Ectodermal cell (in vitro differentiated cells): Measurements from ENCODE around the gene AGBL1.

Source experiments
- H3K27ac ChIP-seq: 2 replicates; pipeline ENCODE4 v1.7.0; 2013; ENCODE audit warnings: mild to moderate bottlenecking, low read depth, low read length; ENCODE audit not compliant: insufficient read depth, poor library complexity, severe bottlenecking
- H3K27me3 ChIP-seq: 2 replicates; pipeline ENCODE4 v1.7.0; 2013; ENCODE audit warnings: mild to moderate bottlenecking, low read length; ENCODE audit not compliant: insufficient read depth, control insufficient read depth, poor library complexity, severe bottlenecking
- H3K36me3 ChIP-seq: one replicate; pipeline ENCODE4 v1.7.0; 2013; ENCODE audit warnings: low read length; ENCODE audit not compliant: control insufficient read depth, insufficient read depth
- H3K4me1 ChIP-seq: one replicate; pipeline ENCODE4 v1.7.0; 2013; ENCODE audit warnings: low read length; ENCODE audit not compliant: control insufficient read depth, insufficient read depth
- H3K4me3 ChIP-seq: 2 replicates; pipeline ENCODE4 v1.7.0; 2013; ENCODE audit warnings: low read depth, low read length, control low read depth; ENCODE audit not compliant: insufficient read depth
- H3K9me3 ChIP-seq: 2 replicates; pipeline ENCODE4 v1.7.0; 2013; ENCODE audit warnings: mild to moderate bottlenecking, low read length, moderate library complexity; ENCODE audit not compliant: control insufficient read depth
- whole genome bisulfite sequencing, 2 experiments: methylation state at CpG; one replicate each; pipeline ENCODE4 v1.1.7; 2013; ENCODE audit warnings: missing lambda C conversion rate in 2 of 2; 5-methylcytosine and 5-hydroxymethylcytosine counted together

Gene AGBL1

GRCh38 chr15:86879250-86880229 lies 799.9 kb downstream of the AGBL1 start:
- Histone ChIP-seq H3K27ac (no peak overlapping the region), H3K36me3 (no peaks in the 10 kb centered on the region), H3K4me1 (no peaks in the 10 kb centered on the region), H3K27me3 (no peaks in the 10 kb centered on the region), H3K9me3 (no peaks in the 10 kb centered on the region), H3K4me3 (no peak overlapping the region)
- WGBS, 2 experiments = 81 to 85% methylated on average over 10 of the region's 10 CpGs

GRCh38 chr15:86885616-86886015 lies 805.9 kb downstream of the AGBL1 start:
- Histone ChIP-seq H3K4me3 (no peak overlapping the region), H3K9me3 (no peaks in the 10 kb centered on the region), H3K27ac (no peak overlapping the region), H3K36me3 (no peaks in the 10 kb centered on the region), H3K4me1 (no peaks in the 10 kb centered on the region), H3K27me3 (no peaks in the 10 kb centered on the region)
- 90 to 91% methylated on average over 1 of the region's 1 CpG for WGBS, 2 experiments

DNA sequence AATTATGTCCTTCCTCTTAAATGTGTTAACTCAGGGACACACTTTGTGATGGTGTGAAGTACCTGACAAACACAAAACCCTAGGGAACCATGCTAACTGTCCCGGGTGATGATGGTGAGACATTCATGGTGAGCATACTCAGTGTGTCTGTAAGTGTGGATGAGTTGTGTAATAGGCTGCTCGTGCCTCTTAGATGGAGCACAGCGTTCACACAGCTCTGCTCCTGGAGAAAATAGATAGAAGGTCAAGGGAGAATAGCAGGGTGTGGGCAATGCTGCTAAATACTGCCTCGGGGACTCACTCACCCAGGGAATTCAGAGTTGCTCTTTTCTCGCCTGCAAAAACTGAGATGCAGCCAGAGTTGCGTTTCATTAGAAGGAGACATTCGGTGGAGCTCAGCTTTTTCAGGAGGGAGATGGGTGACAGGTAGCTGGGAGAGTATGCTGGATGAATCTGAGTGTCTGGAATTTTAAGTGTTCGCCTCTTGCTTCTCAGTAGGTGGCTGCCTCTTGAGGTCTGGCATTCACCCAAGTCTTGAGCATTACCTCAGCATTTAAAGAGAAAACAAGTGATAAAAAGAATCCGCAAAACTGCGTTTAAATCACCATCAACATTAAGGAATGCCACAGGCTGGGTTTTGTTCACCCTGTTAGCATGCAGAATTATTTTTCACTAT lies 813.2 kb downstream of the AGBL1 start:
- Histone ChIP-seq H3K4me1 (peaks cover 3% of the 10 kb centered on the region), H3K4me3 (no peak overlapping the region), H3K36me3 (no peaks in the 10 kb centered on the region), H3K9me3 (no peaks in the 10 kb centered on the region), H3K27me3 (no peaks in the 10 kb centered on the region), H3K27ac (no peak overlapping the region)
- WGBS, 2 experiments = 59 to 62% methylated on average over 10 of the region's 10 CpGs

DNA sequence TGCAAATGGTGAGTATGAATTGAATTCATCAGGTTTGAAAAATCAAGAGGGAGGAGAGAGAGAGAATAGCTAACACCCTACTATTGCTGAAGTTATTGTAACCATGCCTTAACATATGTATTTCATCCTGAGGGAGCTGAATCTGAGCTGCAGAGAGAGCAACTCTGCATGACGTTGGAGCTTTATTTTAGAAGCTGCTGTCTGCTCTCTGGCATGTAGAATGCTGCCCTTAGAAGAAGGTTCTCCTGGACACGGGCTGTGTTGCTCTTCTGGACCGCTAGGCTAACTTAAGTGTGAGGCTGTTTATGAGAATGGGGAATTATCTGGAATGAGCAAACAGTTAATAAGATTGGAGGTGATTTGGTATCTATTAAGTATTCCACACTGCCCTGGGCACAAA lies 814.6 kb downstream of the AGBL1 start:
- Histone ChIP-seq H3K27ac (no peak overlapping the region), H3K9me3 (no peaks in the 10 kb centered on the region), H3K36me3 (no peaks in the 10 kb centered on the region), H3K27me3 (no peaks in the 10 kb centered on the region), H3K4me1 (peaks cover 3% of the 10 kb centered on the region), H3K4me3 (no peak overlapping the region)
- 71 to 82% methylated on average over 3 of the region's 3 CpGs for WGBS, 2 experiments

DNA sequence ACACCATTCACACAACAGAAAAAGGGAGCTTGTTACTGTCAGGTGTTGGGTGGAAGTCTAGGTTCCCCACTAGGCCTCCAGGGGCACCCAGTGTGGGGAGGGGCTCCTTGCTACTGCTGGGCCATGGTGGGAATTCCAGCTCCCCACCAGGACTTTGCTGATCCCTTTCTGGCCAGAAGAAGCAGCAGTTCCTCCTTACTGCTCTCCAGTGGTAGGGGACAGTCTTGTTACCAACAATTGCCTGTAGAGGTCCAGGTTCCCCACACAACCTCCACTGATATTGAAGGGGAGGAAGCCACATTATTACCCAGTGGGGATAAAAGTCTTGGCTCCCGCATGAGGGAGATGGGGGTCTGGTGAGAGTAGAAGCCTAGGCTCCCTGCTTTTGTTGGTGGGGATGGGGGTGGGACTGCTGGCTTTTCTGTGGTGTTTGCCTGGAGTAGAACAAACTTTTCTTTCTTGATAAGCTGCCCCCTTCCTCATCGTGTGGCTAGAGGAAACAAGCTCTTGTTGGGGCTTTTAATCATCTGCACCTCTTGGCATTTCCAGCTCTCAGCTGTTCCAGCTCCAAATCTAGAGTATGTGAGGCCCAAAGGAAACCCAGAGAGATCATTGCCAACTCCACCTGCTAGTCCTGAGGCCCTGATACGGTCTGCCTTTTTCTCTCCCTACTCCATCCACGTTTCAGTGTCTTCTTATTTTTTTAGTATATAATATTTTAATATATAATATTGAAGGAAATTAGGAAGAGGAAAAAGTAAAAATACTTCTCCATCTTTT lies 824.2 kb downstream of the AGBL1 start:
- no peaks in the 10 kb centered on the region for H3K9me3 ChIP-seq
- H3K4me1 ChIP-seq = no peaks in the 10 kb centered on the region
- WGBS, 2 experiments = 90 to 93% methylated on average over 2 of the region's 4 CpGs
- H3K4me3 ChIP-seq = no peak overlapping the region
- no peak overlapping the region for H3K27ac ChIP-seq
- no peaks in the 10 kb centered on the region for H3K27me3 ChIP-seq
- no peaks in the 10 kb centered on the region for H3K36me3 ChIP-seq

- no peak overlapping the region for H3K4me3 ChIP-seq
- no peaks in the 10 kb centered on the region for H3K36me3 ChIP-seq
- 88 to 90% methylated on average over 3 of the region's 3 CpGs for WGBS, 2 experiments
- no peaks in the 10 kb centered on the region for H3K27me3 ChIP-seq
- H3K9me3 ChIP-seq = no peaks in the 10 kb centered on the region
- H3K27ac ChIP-seq = no peak overlapping the region
- H3K4me1 ChIP-seq = no peaks in the 10 kb centered on the region
These were observed 826.1 kb downstream of the AGBL1 start for GRCh38 chr15:86905625-86906256.

DNA sequence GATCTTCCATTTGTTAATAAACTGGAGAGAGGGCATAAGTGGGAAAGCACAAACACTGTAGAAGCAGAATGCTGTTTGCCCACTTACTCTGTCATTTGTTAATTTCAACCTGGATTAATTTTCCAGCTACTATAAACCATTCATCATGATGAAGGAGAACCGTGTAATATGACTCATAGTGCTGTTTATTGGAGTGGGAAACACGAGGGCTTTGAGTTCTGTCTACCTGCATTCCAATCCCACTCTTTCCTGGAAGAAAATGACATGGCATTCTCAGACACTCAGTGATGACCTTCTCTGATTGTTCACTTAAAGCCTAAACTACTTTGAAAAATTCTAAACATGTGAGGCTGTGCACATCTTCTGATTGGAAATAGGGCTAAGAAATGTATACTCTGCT lies 826.7 kb downstream of the AGBL1 start:
- no peaks in the 10 kb centered on the region for H3K4me1 ChIP-seq
- no peaks in the 10 kb centered on the region for H3K36me3 ChIP-seq
- no peaks in the 10 kb centered on the region for H3K27me3 ChIP-seq
- H3K27ac ChIP-seq = no peak overlapping the region
- H3K4me3 ChIP-seq = no peak overlapping the region
- WGBS, 2 experiments = 81 to 84% methylated on average over 2 of the region's 2 CpGs
- H3K9me3 ChIP-seq = no peaks in the 10 kb centered on the region

- Histone ChIP-seq H3K27me3 (no peaks in the 10 kb centered on the region), H3K27ac (no peak overlapping the region), H3K9me3 (no peaks in the 10 kb centered on the region), H3K4me1 (no peaks in the 10 kb centered on the region), H3K4me3 (no peak overlapping the region), H3K36me3 (no peaks in the 10 kb centered on the region)
- 82 to 85% methylated on average over 5 of the region's 5 CpGs for WGBS, 2 experiments
These were observed 831.4 kb downstream of the AGBL1 start for GRCh38 chr15:86911022-86911421.

DNA sequence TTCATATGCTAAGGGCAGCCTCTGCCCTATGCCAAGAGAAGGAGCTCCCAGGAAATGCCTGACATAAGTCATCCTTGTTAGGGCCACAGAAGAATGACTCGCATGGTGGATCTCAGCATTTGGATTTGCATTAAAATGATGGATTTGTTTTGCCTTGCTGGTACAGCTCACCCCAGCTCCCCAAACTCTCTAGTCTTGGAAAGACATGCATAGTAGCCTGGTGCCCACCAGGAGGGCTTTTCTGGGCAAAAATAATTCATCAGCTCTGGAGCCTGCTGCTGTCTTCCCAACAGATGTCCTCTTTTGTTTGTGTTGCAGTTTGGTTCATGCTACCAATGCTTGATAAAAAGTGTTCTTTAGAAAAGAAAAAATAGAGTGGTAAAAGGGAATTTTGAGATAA lies 833.0 kb downstream of the AGBL1 start:
- no peak overlapping the region for H3K4me3 ChIP-seq
- no peaks in the 10 kb centered on the region for H3K36me3 ChIP-seq
- H3K27ac ChIP-seq = no peak overlapping the region
- peaks cover 9% of the 10 kb centered on the region for H3K4me1 ChIP-seq
- no peaks in the 10 kb centered on the region for H3K9me3 ChIP-seq
- no peaks in the 10 kb centered on the region for H3K27me3 ChIP-seq
- 79 to 82% methylated on average over 1 of the region's 1 CpG for WGBS, 2 experiments
